Measurements from ENCODE around the gene LDB3. TPM values are rescaled to one million over a fixed set of nuclear protein-coding genes. Genes with fewer than 3 reads are reported as not detected.
A peak's percentile ranks its signal among the peaks of the same experiment; 100 is the strongest.

Gene LDB3
- total and polyA plus RNA-seq, 9 of the 15 experiments (the other 6 are each of a cell fraction or from before 2014, with no cell fraction given), result 0.03 TPM; not detected in 8

GRCh38 chr10:86711513-86712316, 43.4 kb downstream of the LDB3 start (continued):
- TF ChIP-seq, protein P1, sequence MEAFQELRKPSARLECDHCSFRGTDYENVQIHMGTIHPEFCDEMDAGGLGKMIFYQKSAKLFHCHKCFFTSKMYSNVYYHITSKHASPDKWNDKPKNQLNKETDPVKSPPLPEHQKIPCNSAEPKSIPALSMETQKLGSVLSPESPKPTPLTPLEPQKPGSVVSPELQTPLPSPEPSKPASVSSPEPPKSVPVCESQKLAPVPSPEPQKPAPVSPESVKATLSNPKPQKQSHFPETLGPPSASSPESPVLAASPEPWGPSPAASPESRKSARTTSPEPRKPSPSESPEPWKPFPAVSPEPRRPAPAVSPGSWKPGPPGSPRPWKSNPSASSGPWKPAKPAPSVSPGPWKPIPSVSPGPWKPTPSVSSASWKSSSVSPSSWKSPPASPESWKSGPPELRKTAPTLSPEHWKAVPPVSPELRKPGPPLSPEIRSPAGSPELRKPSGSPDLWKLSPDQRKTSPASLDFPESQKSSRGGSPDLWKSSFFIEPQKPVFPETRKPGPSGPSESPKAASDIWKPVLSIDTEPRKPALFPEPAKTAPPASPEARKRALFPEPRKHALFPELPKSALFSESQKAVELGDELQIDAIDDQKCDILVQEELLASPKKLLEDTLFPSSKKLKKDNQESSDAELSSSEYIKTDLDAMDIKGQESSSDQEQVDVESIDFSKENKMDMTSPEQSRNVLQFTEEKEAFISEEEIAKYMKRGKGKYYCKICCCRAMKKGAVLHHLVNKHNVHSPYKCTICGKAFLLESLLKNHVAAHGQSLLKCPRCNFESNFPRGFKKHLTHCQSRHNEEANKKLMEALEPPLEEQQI (IDR thresholded peaks at IDR 0.05), result no peak
- TF ChIP-seq ZNF316 (IDR thresholded peaks at IDR 0.05), result no peak
- no peak for TF ChIP-seq PHB2 (IDR thresholded peaks at IDR 0.05; ENCODE audit: low read depth)
- TF ChIP-seq THRB (CRISPR knock-in tag; conservative IDR thresholded peaks at IDR 0.05), result no peak
- TF ChIP-seq GATAD2B (IDR thresholded peaks at IDR 0.05; ENCODE audit: borderline replicate concordance), result peak; percentile 18; the same call in 1 of the 2 replicates
- TF ChIP-seq ZNF384 (IDR thresholded peaks at IDR 0.05; ENCODE audit: low read depth, low read length), result no peak
- TF ChIP-seq SREBF1 (IDR thresholded peaks at IDR 0.05; ENCODE audit: borderline replicate concordance, low read depth, low read length), result no peak
- TF ChIP-seq, protein P2, sequence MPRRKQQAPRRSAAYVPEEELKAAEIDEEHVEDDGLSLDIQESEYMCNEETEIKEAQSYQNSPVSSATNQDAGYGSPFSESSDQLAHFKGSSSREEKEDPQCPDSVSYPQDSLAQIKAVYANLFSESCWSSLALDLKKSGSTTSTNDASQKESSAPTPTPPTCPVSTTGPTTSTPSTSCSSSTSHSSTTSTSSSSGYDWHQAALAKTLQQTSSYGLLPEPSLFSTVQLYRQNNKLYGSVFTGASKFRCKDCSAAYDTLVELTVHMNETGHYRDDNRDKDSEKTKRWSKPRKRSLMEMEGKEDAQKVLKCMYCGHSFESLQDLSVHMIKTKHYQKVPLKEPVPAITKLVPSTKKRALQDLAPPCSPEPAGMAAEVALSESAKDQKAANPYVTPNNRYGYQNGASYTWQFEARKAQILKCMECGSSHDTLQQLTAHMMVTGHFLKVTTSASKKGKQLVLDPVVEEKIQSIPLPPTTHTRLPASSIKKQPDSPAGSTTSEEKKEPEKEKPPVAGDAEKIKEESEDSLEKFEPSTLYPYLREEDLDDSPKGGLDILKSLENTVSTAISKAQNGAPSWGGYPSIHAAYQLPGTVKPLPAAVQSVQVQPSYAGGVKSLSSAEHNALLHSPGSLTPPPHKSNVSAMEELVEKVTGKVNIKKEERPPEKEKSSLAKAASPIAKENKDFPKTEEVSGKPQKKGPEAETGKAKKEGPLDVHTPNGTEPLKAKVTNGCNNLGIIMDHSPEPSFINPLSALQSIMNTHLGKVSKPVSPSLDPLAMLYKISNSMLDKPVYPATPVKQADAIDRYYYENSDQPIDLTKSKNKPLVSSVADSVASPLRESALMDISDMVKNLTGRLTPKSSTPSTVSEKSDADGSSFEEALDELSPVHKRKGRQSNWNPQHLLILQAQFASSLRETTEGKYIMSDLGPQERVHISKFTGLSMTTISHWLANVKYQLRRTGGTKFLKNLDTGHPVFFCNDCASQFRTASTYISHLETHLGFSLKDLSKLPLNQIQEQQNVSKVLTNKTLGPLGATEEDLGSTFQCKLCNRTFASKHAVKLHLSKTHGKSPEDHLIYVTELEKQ (CRISPR knock-in tag; IDR thresholded peaks at IDR 0.05), result no peak
- TF ChIP-seq FOXK1 (CRISPR knock-in tag; IDR thresholded peaks at IDR 0.05; ENCODE audit: borderline replicate concordance), result no peak
- TF ChIP-seq, protein P3, sequence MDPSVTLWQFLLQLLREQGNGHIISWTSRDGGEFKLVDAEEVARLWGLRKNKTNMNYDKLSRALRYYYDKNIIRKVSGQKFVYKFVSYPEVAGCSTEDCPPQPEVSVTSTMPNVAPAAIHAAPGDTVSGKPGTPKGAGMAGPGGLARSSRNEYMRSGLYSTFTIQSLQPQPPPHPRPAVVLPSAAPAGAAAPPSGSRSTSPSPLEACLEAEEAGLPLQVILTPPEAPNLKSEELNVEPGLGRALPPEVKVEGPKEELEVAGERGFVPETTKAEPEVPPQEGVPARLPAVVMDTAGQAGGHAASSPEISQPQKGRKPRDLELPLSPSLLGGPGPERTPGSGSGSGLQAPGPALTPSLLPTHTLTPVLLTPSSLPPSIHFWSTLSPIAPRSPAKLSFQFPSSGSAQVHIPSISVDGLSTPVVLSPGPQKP (CRISPR knock-in tag; IDR thresholded peaks at IDR 0.05), result no peak
